SJSA1 (cell line): ENCODE results near the gene CEP162. TPM values are rescaled to one million over a fixed set of nuclear protein-coding genes. Genes with fewer than 3 reads are reported as not detected.
"Not testable (repeated sequence)": the region's sequence is repeated elsewhere in the genome, so short reads cannot be mapped to it uniquely, and the experiment has no call there.

Source experiments
- DNase-seq, 2 experiments: peaks; one replicate each; pipeline ENCODE4 v3.0.0-alpha.2; 2015 to 2020; ENCODE audit warnings: low spot score in 2 of 2, low read depth in 1 of 2
- H3K27ac ChIP-seq: fragments of 250-450 bp; sonication (Bioruptor Pico); 2 replicates; pipeline ENCODE4 v1.5.1; 2020; ENCODE audit warnings: mild to moderate bottlenecking, moderate library complexity
- H3K27me3 ChIP-seq: fragments of 250-450 bp; sonication (Bioruptor Pico); replicated peaks from 2 replicates; pipeline ENCODE4 v1.5.1; 2020; ENCODE audit warnings: mild to moderate bottlenecking, moderate library complexity
- H3K36me3 ChIP-seq: fragments of 250-450 bp; sonication (Bioruptor Pico); 2 replicates; pipeline ENCODE4 v1.5.1; 2020; ENCODE audit warnings: mild to moderate bottlenecking
- H3K4me1 ChIP-seq: fragments of 250-450 bp; sonication (Bioruptor Pico); replicated peaks from 2 replicates; pipeline ENCODE4 v1.6.1; 2021; ENCODE audit warnings: mild to moderate bottlenecking
- H3K4me3 ChIP-seq: fragments of 250-450 bp; sonication (Bioruptor Pico); 2 replicates; pipeline ENCODE4 v1.5.1; 2020; ENCODE audit warnings: mild to moderate bottlenecking
- H3K9me3 ChIP-seq: fragments of 250-450 bp; sonication (Bioruptor Pico); replicated peaks from 2 replicates; pipeline ENCODE4 v1.5.1; 2020; ENCODE audit warnings: mild to moderate bottlenecking
- total RNA-seq: library from RNA; depleted of rRNA; stranded (reverse); fragments of >200 nt; shearing (Covaris generic); gene quantifications from 2 replicates; pipeline ENCODE4 v1.2.3, GENCODE V29; 2014

CEP162 gene
- total RNA-seq, 1 experiment from 2014 or later = 10.2 TPM

GRCh38 chr6:84218091-84218490 is 9.4 kb downstream of the CEP162 start:
- no peaks in the 10 kb centered on the region for H3K4me1 ChIP-seq
- no peaks in the 10 kb centered on the region for H3K9me3 ChIP-seq
- DNase-seq = no peak
- H3K4me3 ChIP-seq = no peak overlapping the region
- peaks cover 4% of the 10 kb centered on the region; the same call in 1 of the 2 replicates for H3K36me3 ChIP-seq
- no peaks in the 10 kb centered on the region for H3K27me3 ChIP-seq
- H3K27ac ChIP-seq = no peak overlapping the region

GRCh38 chr6:84213217-84213616 is 14.2 kb downstream of the CEP162 start:
- no peak for DNase-seq
- no peak overlapping the region for H3K27ac ChIP-seq
- no peak overlapping the region for H3K4me3 ChIP-seq
- no peaks in the 10 kb centered on the region for H3K27me3 ChIP-seq
- no peaks in the 10 kb centered on the region for H3K4me1 ChIP-seq
- H3K36me3 ChIP-seq = no peaks in the 10 kb centered on the region
- no peaks in the 10 kb centered on the region for H3K9me3 ChIP-seq

GRCh38 chr6:84204011-84204410 is 23.4 kb downstream of the CEP162 start:
- H3K4me3 ChIP-seq = no peak overlapping the region
- H3K36me3 ChIP-seq = 0 out of 2 replicates have a peak, but pooled peaks cover 2% of the 10 kb centered on the region
- no peaks in the 10 kb centered on the region for H3K27me3 ChIP-seq
- no peak overlapping the region for H3K27ac ChIP-seq
- H3K4me1 ChIP-seq = no peaks in the 10 kb centered on the region
- no peaks in the 10 kb centered on the region for H3K9me3 ChIP-seq
- DNase-seq = no peak

- not testable (repeated sequence) for H3K36me3 ChIP-seq, H3K4me3 ChIP-seq, H3K27ac ChIP-seq, H3K9me3 ChIP-seq, H3K4me1 ChIP-seq, DNase-seq, H3K27me3 ChIP-seq
Measured at GRCh38 chr6:84199987-84200386, 27.5 kb downstream of the CEP162 start.

- DNase-seq = no peak
- Histone ChIP-seq H3K27me3 (no peaks in the 10 kb centered on the region), H3K27ac (no peak overlapping the region), H3K9me3 (no peaks in the 10 kb centered on the region), H3K4me1 (peaks cover 3% of the 10 kb centered on the region), H3K4me3 (no peak overlapping the region), H3K36me3 (peaks cover 7% of the 10 kb centered on the region)
Measured at GRCh38 chr6:84197708-84198107, 29.7 kb downstream of the CEP162 start.

- Histone ChIP-seq H3K27me3 (no peaks in the 10 kb centered on the region), H3K27ac (no peak overlapping the region), H3K4me1 (peaks cover 8% of the 10 kb centered on the region), H3K36me3 (peaks cover 18% of the 10 kb centered on the region), H3K4me3 (no peak overlapping the region), H3K9me3 (no peaks in the 10 kb centered on the region)
- DNase-seq = peak; percentile 44 to 70
Measured at GRCh38 chr6:84193114-84193708, 34.2 kb downstream of the CEP162 start.

- Histone ChIP-seq H3K36me3 (peaks cover 18% of the 10 kb centered on the region), H3K4me3 (no peak overlapping the region), H3K4me1 (peaks cover 8% of the 10 kb centered on the region), H3K27me3 (no peaks in the 10 kb centered on the region), H3K27ac (no peak overlapping the region), H3K9me3 (no peaks in the 10 kb centered on the region)
- no peak for DNase-seq
Measured at GRCh38 chr6:84191802-84192201, 35.6 kb downstream of the CEP162 start.

GRCh38 chr6:84189356-84189755 is 38.1 kb downstream of the CEP162 start:
- H3K36me3 ChIP-seq = peaks cover 17% of the 10 kb centered on the region
- H3K27me3 ChIP-seq, H3K27ac ChIP-seq, H3K4me3 ChIP-seq, H3K9me3 ChIP-seq, DNase-seq, H3K4me1 ChIP-seq: not testable (repeated sequence)

GRCh38 chr6:84183430-84183829 is 44.0 kb downstream of the CEP162 start:
- H3K4me1 ChIP-seq = no peaks in the 10 kb centered on the region
- H3K36me3 ChIP-seq = peaks cover 2% of the 10 kb centered on the region; the same call in 1 of the 2 replicates
- no peak overlapping the region for H3K27ac ChIP-seq
- H3K9me3 ChIP-seq = no peaks in the 10 kb centered on the region
- no peak overlapping the region for H3K4me3 ChIP-seq
- no peaks in the 10 kb centered on the region for H3K27me3 ChIP-seq
- no peak for DNase-seq

GRCh38 chr6:84182001-84182400 is 45.4 kb downstream of the CEP162 start:
- DNase-seq = no peak
- H3K4me3 ChIP-seq = no peak overlapping the region
- H3K36me3 ChIP-seq = peaks cover 2% of the 10 kb centered on the region; the same call in 1 of the 2 replicates
- H3K27me3 ChIP-seq = no peaks in the 10 kb centered on the region
- no peak overlapping the region for H3K27ac ChIP-seq
- H3K4me1 ChIP-seq = no peaks in the 10 kb centered on the region
- H3K9me3 ChIP-seq = no peaks in the 10 kb centered on the region

GRCh38 chr6:84177241-84177640 is 50.2 kb downstream of the CEP162 start:
- Histone ChIP-seq H3K36me3 (peaks cover 2% of the 10 kb centered on the region), H3K27me3 (no peaks in the 10 kb centered on the region), H3K4me1 (no peaks in the 10 kb centered on the region), H3K4me3 (no peak overlapping the region), H3K27ac (no peak overlapping the region), H3K9me3 (no peaks in the 10 kb centered on the region)
- DNase-seq = no peak

- Histone ChIP-seq H3K4me3 (no peak overlapping the region), H3K27ac (no peak overlapping the region), H3K36me3 (peaks cover 3% of the 10 kb centered on the region), H3K4me1 (no peaks in the 10 kb centered on the region), H3K9me3 (no peaks in the 10 kb centered on the region), H3K27me3 (no peaks in the 10 kb centered on the region)
- DNase-seq = no peak
Measured at GRCh38 chr6:84172574-84172973, 54.9 kb downstream of the CEP162 start.

- DNase-seq = no peak
- H3K27me3 ChIP-seq = no peaks in the 10 kb centered on the region
- no peak overlapping the region for H3K4me3 ChIP-seq
- H3K9me3 ChIP-seq = no peaks in the 10 kb centered on the region
- peaks cover 3% of the 10 kb centered on the region for H3K36me3 ChIP-seq
- no peak overlapping the region for H3K27ac ChIP-seq
- H3K4me1 ChIP-seq = no peaks in the 10 kb centered on the region
Measured at GRCh38 chr6:84172080-84172479, 55.4 kb downstream of the CEP162 start.

- no peak for DNase-seq
- no peak overlapping the region for H3K4me3 ChIP-seq
- H3K36me3 ChIP-seq = peaks cover 3% of the 10 kb centered on the region; the same call in 1 of the 2 replicates
- H3K4me1 ChIP-seq = no peaks in the 10 kb centered on the region
- H3K27ac ChIP-seq = no peak overlapping the region
- no peaks in the 10 kb centered on the region for H3K9me3 ChIP-seq
- no peaks in the 10 kb centered on the region for H3K27me3 ChIP-seq
Measured at GRCh38 chr6:84167457-84167856, 60.0 kb downstream of the CEP162 start.

GRCh38 chr6:84166395-84166794 is 61.0 kb downstream of the CEP162 start:
- Histone ChIP-seq H3K4me3 (no peak overlapping the region), H3K27me3 (no peaks in the 10 kb centered on the region), H3K9me3 (no peaks in the 10 kb centered on the region), H3K27ac (no peak overlapping the region), H3K36me3 (no peaks in the 10 kb centered on the region), H3K4me1 (no peaks in the 10 kb centered on the region)
- no peak for DNase-seq
